H1 (cell line): ENCODE measurements around the gene SPATA19. TPM values are rescaled to one million over a fixed set of nuclear protein-coding genes. Genes with fewer than 3 reads are reported as not detected.
"Not testable (repeated sequence)": the region's sequence is repeated elsewhere in the genome, so short reads cannot be mapped to it uniquely, and the experiment has no call there.

Experiments
- CTCF ChIA-PET: fragments of 300-600 bp; sonication (Branson Sonifier 250); formaldehyde crosslinking; loops from one replicate; lab custom pipeline; 2021; ENCODE audit not compliant: partially characterized antibody; lab: Charles Lee
- POLR2A ChIA-PET: fragments of 300-600 bp; sonication (Branson Sonifier 250); formaldehyde crosslinking; loops from one replicate; lab custom pipeline; 2021; ENCODE audit warnings: inconsistent platforms; ENCODE audit not compliant: partially characterized antibody; lab: Charles Lee
- DNase-seq, 2 experiments: peaks; one replicate each; pipeline versions ENCODE4 v3.0.0 to v3.0.0-alpha.2; 2010 to 2022; ENCODE audit warnings: low spot score in 2 of 2, low read depth in 1 of 2, mixed read lengths in 1 of 2
- FAIRE-seq: peaks from 2 replicates; lab custom pipeline; 2011; peaks lifted over from hg19 to GRCh38; lab: Jason Lieb, UNC
- H2AFZ ChIP-seq: 2 replicates; pipeline ENCODE4 v1.8.1; 2012; ENCODE audit warnings: low read length, inconsistent platforms
- H2AK5ac ChIP-seq: 2 replicates; pipeline ENCODE4 v1.6.1; 2013; ENCODE audit warnings: low read depth, low read length
- H2BK120ac ChIP-seq: replicated peaks from 2 replicates; pipeline ENCODE3; 2013; ENCODE audit warnings: low read depth, low read length, inconsistent platforms
- H2BK12ac ChIP-seq: 2 replicates; pipeline ENCODE4 v1.6.1; 2013; ENCODE audit warnings: low read depth, low read length
- H2BK15ac ChIP-seq: 2 replicates; pipeline ENCODE4 v1.6.1; 2013; ENCODE audit warnings: low read length
- H2BK20ac ChIP-seq: 2 replicates; pipeline ENCODE4 v1.6.1; 2013; ENCODE audit warnings: low read length
- H2BK5ac ChIP-seq: 2 replicates; pipeline ENCODE4 v1.6.1; 2013; ENCODE audit warnings: low read depth, low read length
- H3K14ac ChIP-seq: 2 replicates; pipeline ENCODE4 v1.6.1; 2013; ENCODE audit warnings: inconsistent platforms; ENCODE audit not compliant: insufficient read length
- H3K18ac ChIP-seq: 2 replicates; pipeline ENCODE4 v1.6.1; 2013; ENCODE audit warnings: low read length; ENCODE audit errors: extremely low read depth
- H3K23ac ChIP-seq: 2 replicates; pipeline ENCODE4 v1.6.1; 2013; ENCODE audit warnings: inconsistent platforms; ENCODE audit not compliant: insufficient read length
- H3K23me2 ChIP-seq: 2 replicates; pipeline ENCODE4 v1.6.1; 2013; ENCODE audit warnings: low read depth, low read length
- H3K27ac ChIP-seq: 2 replicates; pipeline ENCODE4 v1.6.1; 2011; ENCODE audit warnings: low read depth, low read length, inconsistent platforms
- H3K27me3 ChIP-seq, 4 experiments: replicated peaks in 1 of 4; 1 replicate in 1 of 4; 2 replicates in 3 of 4; pipeline versions ENCODE4 v1.6.1 to v1.8.1; 2011 to 2013; ENCODE audit warnings: low read length in 3 of 4, mild to moderate bottlenecking in 3 of 4, inconsistent platforms in 2 of 4, mixed read lengths in 2 of 4, moderate library complexity in 1 of 4; ENCODE audit not compliant: control insufficient read depth in 3 of 4, insufficient read depth in 3 of 4; ENCODE audit errors: extremely low read depth in 1 of 4
- H3K36me3 ChIP-seq, 4 experiments: 2 replicates each; pipeline versions ENCODE4 v1.6.1 to v1.8.1; 2011 to 2013; ENCODE audit warnings: mild to moderate bottlenecking in 4 of 4, low read length in 3 of 4, moderate library complexity in 2 of 4, control low read depth in 1 of 4, inconsistent platforms in 1 of 4; ENCODE audit not compliant: insufficient read depth in 4 of 4, control insufficient read depth in 2 of 4
- H3K4ac ChIP-seq: replicated peaks from 2 replicates; pipeline ENCODE3; 2013; ENCODE audit warnings: low read length, low read depth, mixed read lengths, inconsistent platforms; ENCODE audit not compliant: insufficient read length
- H3K4me1 ChIP-seq, 4 experiments: replicated peaks in 1 of 4; 1 replicate in 1 of 4; 2 replicates in 3 of 4; pipeline versions ENCODE4 v1.6.1 to v1.8.1; 2011 to 2013; ENCODE audit warnings: low read length in 3 of 4, inconsistent platforms in 2 of 4, mixed read lengths in 1 of 4; ENCODE audit not compliant: insufficient read depth in 4 of 4, control insufficient read depth in 3 of 4
- H3K4me2 ChIP-seq, 2 experiments: 2 replicates each; pipeline versions ENCODE4 v1.6.1 to v1.8.1; 2011 to 2013; ENCODE audit warnings: low read depth in 2 of 2, low read length in 2 of 2, control low read depth in 1 of 2, inconsistent platforms in 1 of 2, mild to moderate bottlenecking in 1 of 2; ENCODE audit not compliant: insufficient read depth in 1 of 2
- H3K4me3 ChIP-seq, 4 experiments: fragments of 200-600, 300-600 bp in 1 of 4; sonication (generic), shearing (Covaris generic), sonication (Bioruptor Twin) in 1 of 4; 2 replicates each; pipeline versions ENCODE4 v1.5.1 to v1.8.1; 2011 to 2016; ENCODE audit warnings: low read length in 4 of 4, low read depth in 3 of 4, control low read depth in 2 of 4, inconsistent platforms in 2 of 4, mild to moderate bottlenecking in 2 of 4, mixed read lengths in 1 of 4, moderate library complexity in 1 of 4; ENCODE audit not compliant: insufficient read depth in 2 of 4; ENCODE audit errors: extremely low read depth in 1 of 4
- H3K56ac ChIP-seq: replicated peaks from 2 replicates; pipeline ENCODE3; 2013; ENCODE audit warnings: low read depth, mild to moderate bottlenecking, mixed read lengths, low read length, inconsistent platforms; ENCODE audit not compliant: insufficient read length
- H3K79me1 ChIP-seq: 2 replicates; pipeline ENCODE4 v1.6.1; 2013; ENCODE audit warnings: low read depth, low read length, control low read depth
- H3K79me2 ChIP-seq, 2 experiments: 2 replicates each; pipeline versions ENCODE4 v1.6.1 to v1.8.1; 2012 to 2013; ENCODE audit warnings: low read length in 2 of 2, mild to moderate bottlenecking in 2 of 2, inconsistent platforms in 1 of 2; ENCODE audit not compliant: insufficient read depth in 2 of 2, control insufficient read depth in 1 of 2
- H3K9ac ChIP-seq, 4 experiments: replicated peaks in 1 of 4; 1 replicate in 1 of 4; 2 replicates in 3 of 4; pipeline versions ENCODE4 v1.6.1 to v1.8.1; 2011 to 2013; ENCODE audit warnings: low read depth in 3 of 4, low read length in 3 of 4, control low read depth in 2 of 4, mild to moderate bottlenecking in 2 of 4, moderate library complexity in 2 of 4, inconsistent platforms in 1 of 4; ENCODE audit errors: extremely low read depth in 1 of 4
- H3K9me3 ChIP-seq, 2 experiments: 2 replicates each; pipeline versions ENCODE4 v1.6.1 to v1.8.1; 2012 to 2013; ENCODE audit warnings: mild to moderate bottlenecking in 2 of 2, moderate library complexity in 2 of 2, control low read depth in 1 of 2, inconsistent platforms in 1 of 2, low read depth in 1 of 2, low read length in 1 of 2, mixed read lengths in 1 of 2; ENCODE audit not compliant: insufficient read depth in 2 of 2
- H4K20me1 ChIP-seq, 2 experiments: replicated peaks in 1 of 2; 2 replicates each; pipeline versions ENCODE3 to v1.8.1; 2011 to 2013; ENCODE audit warnings: inconsistent platforms in 2 of 2, low read length in 2 of 2, mild to moderate bottlenecking in 1 of 2; ENCODE audit not compliant: insufficient read depth in 2 of 2, control insufficient read depth in 1 of 2
- H4K5ac ChIP-seq: 2 replicates; pipeline ENCODE4 v1.6.1; 2013; ENCODE audit warnings: low read length, low read depth, mixed read lengths, inconsistent platforms; ENCODE audit not compliant: insufficient read length
- H4K8ac ChIP-seq: 2 replicates; pipeline ENCODE4 v1.8.0; 2013; ENCODE audit warnings: mild to moderate bottlenecking, moderate library complexity, low read length, inconsistent platforms; ENCODE audit not compliant: insufficient read depth; ENCODE audit errors: extremely low read depth
- H4K91ac ChIP-seq: replicated peaks from 2 replicates; pipeline ENCODE3; 2013; ENCODE audit warnings: low read length, mixed read lengths, inconsistent platforms; ENCODE audit not compliant: insufficient read length
- BACH1 ChIP-seq: IDR thresholded peaks from 2 replicates; pipeline ENCODE4 v1.6.1; 2012; ENCODE audit warnings: low read length, improper control_type of control experiment
- CTBP2 ChIP-seq: IDR thresholded peaks from 2 replicates; pipeline ENCODE4 v1.7.0; 2011; ENCODE audit warnings: borderline replicate concordance, mild to moderate bottlenecking, moderate library complexity, mixed read lengths, low read length; ENCODE audit not compliant: insufficient read depth, insufficient read length
- HDAC2 ChIP-seq, 2 experiments: fragments of 300-600 bp in 1 of 2; sonication (generic) in 1 of 2; IDR thresholded peaks; 2 replicates each; pipeline ENCODE4 v1.6.1; 2011 to 2012; ENCODE audit warnings: low read depth in 2 of 2, low read length in 2 of 2, mild to moderate bottlenecking in 2 of 2, moderate library complexity in 2 of 2, borderline replicate concordance in 1 of 2, inconsistent platforms in 1 of 2
- KDM4A ChIP-seq: IDR thresholded peaks from one replicate; pipeline ENCODE4 v1.7.1; 2012; ENCODE audit warnings: low read depth, mild to moderate bottlenecking, moderate library complexity, low read length, inconsistent platforms; ENCODE audit not compliant: severe bottlenecking
- WGBS, 2 experiments: shearing (Covaris generic) in 1 of 2; methylation state at CpG; one replicate each; pipeline versions ENCODE4 v1.1.6 to v1.1.7; 2013 to 2015; ENCODE audit warnings: low lambda C conversion rate in 2 of 2, mixed read lengths in 2 of 2, inconsistent platforms in 1 of 2, low coverage in 1 of 2, missing lambda C conversion rate in 1 of 2; ENCODE audit not compliant: insufficient replicate concordance in 2 of 2, insufficient coverage in 1 of 2, insufficient read length in 1 of 2; ENCODE audit errors: extremely low coverage in 1 of 2, missing lambda C conversion rate in 1 of 2; 5-methylcytosine and 5-hydroxymethylcytosine counted together
- polyA plus RNA-seq, 7 experiments: library from polyadenylated mRNA; depleted of rRNA in 3 of 7; stranded (reverse) in 5 of 7; unstranded in 2 of 7; fragments of >200 nt in 5 of 7; fragments of 200-250 nt in 2 of 7; gene quantifications; 1 replicate in 5 of 7; 2 replicates in 1 of 7; 4 replicates in 1 of 7; pipeline versions ENCODE4 v1.2.1 to v1.2.3, GENCODE V29; 2011 to 2013; ENCODE audit warnings: missing spikeins in 2 of 7, mixed read lengths in 2 of 7
- total RNA-seq: library from RNA; stranded (reverse); fragmentation: NEBNext Ultra II Directional; extraction: Animal tissue kit (Norgen Biotek cat#: 25700); gene quantifications from 2 replicates; pipeline ENCODE4 v1.2.1, GENCODE V29; 2021

Gene SPATA19
- total and polyA plus RNA-seq, 2 of the 8 experiments (the other 6 are each of a cell fraction or from before 2014, with no cell fraction given), result not detected

- H4K20me1 ChIP-seq, H3K9ac ChIP-seq, H3K23me2 ChIP-seq, H2AFZ ChIP-seq, H3K36me3 ChIP-seq, H4K8ac ChIP-seq, H3K79me1 ChIP-seq, H3K23ac ChIP-seq, H3K79me2 ChIP-seq, H3K27me3 ChIP-seq, H3K56ac ChIP-seq, H2BK120ac ChIP-seq, H3K14ac ChIP-seq, H4K91ac ChIP-seq, H3K9me3 ChIP-seq, H3K4ac ChIP-seq: not testable (repeated sequence)
- POLR2A ChIA-PET, result interaction anchor here (0.6 kb wide), 1 partner anchor 24 kb away, joined by 3 read pairs; no protein-coding TSS in a partner anchor
- Histone ChIP-seq H4K5ac (peak overlapping the region; percentile 93), H2BK15ac (peak overlapping the region; percentile 99), H2BK20ac (peak overlapping the region; percentile 80; the same call in 1 of the 2 replicates), H2BK12ac (peak overlapping the region; percentile 19; the same call in 1 of the 2 replicates), H3K27ac (peak overlapping the region; percentile 53; the same call in 1 of the 2 replicates), H3K4me3 (peak overlapping the region in 1 of 4 experiments; percentile 6; a peak in 1 of 8 replicates), H3K4me2 (peak overlapping the region; percentile 34 to 43; a peak in 3 of 4 replicates), H3K18ac (peak overlapping the region; percentile 93), H3K4me1 (peaks cover 2 to 11% (median 5%) of the 10 kb centered on the region in 4 experiments), H2AK5ac (0 out of 2 replicates have a peak overlapping the region, but pooled peaks have one; percentile 5), H2BK5ac (peak overlapping the region; percentile 91; the same call in 1 of the 2 replicates)
- 53% methylated on average over 13 of the region's 13 CpGs; no CpG with 5 or more reads in 1 of the 2 experiments for WGBS, 2 experiments
- TF ChIP-seq KDM4A (peak; percentile 29), BACH1 (0 out of 2 replicates have a peak, but pooled peaks have one; percentile 38), CTBP2 (peak; percentile 34), HDAC2 (IDR thresholded peaks at IDR 0.05; ENCODE audit: borderline replicate concordance in 1 of 2, low read depth in 2 of 2, low read length in 2 of 2) (peak; percentile 46 to 60; a peak in 1 of 4 replicates)
- DNase-seq (peak; percentile 44 to 54), FAIRE-seq (peak; percentile 45)
- CTCF ChIA-PET, result interaction anchor here (0.5 to 1.9 kb wide), 4 partner anchors 19 to 774 kb away, joined by 3 to 6 read pairs (median 4); no protein-coding TSS in a partner anchor
These were observed 9.1 kb upstream of the SPATA19 start for GRCh38 chr11:133854330-133854960.
